ENCODE measurements around the gene PES1. TPM values are rescaled to one million over a fixed set of nuclear protein-coding genes. Genes with fewer than 3 reads are reported as not detected.

The PES1 gene
- total and polyA plus RNA-seq, 10 donors, result 39.0 to 72.7 (median 49.2) TPM

DNA sequence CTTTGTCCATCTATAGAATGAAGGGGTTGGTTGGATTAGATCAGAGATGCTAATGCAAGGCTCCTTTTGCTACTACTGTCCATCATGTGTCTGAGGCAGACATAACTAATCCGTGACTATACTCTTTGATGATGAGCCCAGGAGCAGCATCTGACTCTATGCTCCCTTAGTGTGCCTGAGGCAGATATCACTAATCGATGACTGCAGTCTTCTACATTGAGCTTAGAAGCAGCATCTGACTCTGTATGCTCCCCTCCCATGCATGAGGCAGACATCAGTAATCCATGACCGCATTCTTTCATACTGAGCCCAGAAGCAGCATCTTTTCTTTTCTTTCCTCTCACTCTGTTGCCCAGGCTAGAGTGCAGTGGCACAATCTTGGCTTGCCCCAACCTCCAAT, 19.5 kb upstream of the PES1 start:
- intact Hi-C loops (cut with DNase I; ENCODE audit: low total_unique reads), result no loop called here
- 93 to 99% (median 94%) methylated on average over 3 of the region's 3 CpGs for WGBS, 5 donors
- peaks cover 0 to 56% (median 16%) of the 10 kb centered on the region in 6 donors for H3K36me3 ChIP-seq
- no peaks in the 10 kb centered on the region for H3K9me3 ChIP-seq
- no peaks in the 10 kb centered on the region for H3K27me3 ChIP-seq (replicated peaks in 1 of 7)
- DNase-seq, result no peak
- H3K4me3 ChIP-seq, result no peak overlapping the region
- TF ChIP-seq, protein P1, sequence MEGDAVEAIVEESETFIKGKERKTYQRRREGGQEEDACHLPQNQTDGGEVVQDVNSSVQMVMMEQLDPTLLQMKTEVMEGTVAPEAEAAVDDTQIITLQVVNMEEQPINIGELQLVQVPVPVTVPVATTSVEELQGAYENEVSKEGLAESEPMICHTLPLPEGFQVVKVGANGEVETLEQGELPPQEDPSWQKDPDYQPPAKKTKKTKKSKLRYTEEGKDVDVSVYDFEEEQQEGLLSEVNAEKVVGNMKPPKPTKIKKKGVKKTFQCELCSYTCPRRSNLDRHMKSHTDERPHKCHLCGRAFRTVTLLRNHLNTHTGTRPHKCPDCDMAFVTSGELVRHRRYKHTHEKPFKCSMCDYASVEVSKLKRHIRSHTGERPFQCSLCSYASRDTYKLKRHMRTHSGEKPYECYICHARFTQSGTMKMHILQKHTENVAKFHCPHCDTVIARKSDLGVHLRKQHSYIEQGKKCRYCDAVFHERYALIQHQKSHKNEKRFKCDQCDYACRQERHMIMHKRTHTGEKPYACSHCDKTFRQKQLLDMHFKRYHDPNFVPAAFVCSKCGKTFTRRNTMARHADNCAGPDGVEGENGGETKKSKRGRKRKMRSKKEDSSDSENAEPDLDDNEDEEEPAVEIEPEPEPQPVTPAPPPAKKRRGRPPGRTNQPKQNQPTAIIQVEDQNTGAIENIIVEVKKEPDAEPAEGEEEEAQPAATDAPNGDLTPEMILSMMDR (IDR thresholded peaks at IDR 0.05 in 8 of 11, conservative IDR thresholded peaks at IDR 0.05 in 3 of 11), result no peak
- TF ChIP-seq POLR2A (IDR thresholded peaks at IDR 0.05), result no peak
- TF ChIP-seq POLR2AphosphoS5 (IDR thresholded peaks at IDR 0.05), result no peak
- H3K4me1 ChIP-seq, result peaks cover 16 to 50% (median 42%) of the 10 kb centered on the region in 6 donors
- H3K27ac ChIP-seq, result peak overlapping the region in 1 of 8 donors; percentile 88

DNA sequence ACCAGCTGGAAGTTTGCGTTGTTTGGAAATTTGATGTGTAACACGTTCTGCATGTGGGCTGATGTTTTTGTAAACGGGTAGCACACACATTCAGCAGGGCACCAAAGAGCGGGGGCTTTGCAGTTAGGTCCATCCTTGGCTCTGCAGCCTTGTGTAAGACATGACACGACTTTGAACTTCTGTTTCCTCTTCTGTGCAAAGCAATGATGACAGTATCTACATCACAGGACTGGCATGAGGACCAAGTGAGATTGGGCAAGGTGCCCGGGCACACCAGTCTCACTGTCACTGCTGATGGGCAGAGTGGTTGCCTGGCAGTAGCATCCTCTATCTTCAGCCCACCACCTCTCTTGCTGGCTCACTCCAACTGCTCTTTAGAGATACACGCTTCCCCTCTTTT, 18.6 kb upstream of the PES1 start:
- no peaks in the 10 kb centered on the region for H3K9me3 ChIP-seq
- TF ChIP-seq, protein P1 (IDR thresholded peaks at IDR 0.05 in 8 of 11, conservative IDR thresholded peaks at IDR 0.05 in 3 of 11), result no peak
- TF ChIP-seq POLR2AphosphoS5 (IDR thresholded peaks at IDR 0.05), result peak in 1 of 3 donors; percentile 26
- no peak for TF ChIP-seq POLR2A (IDR thresholded peaks at IDR 0.05)
- peaks cover 25 to 59% (median 51%) of the 10 kb centered on the region in 6 donors for H3K4me1 ChIP-seq
- no peak for DNase-seq
- 40 to 66% (median 61%) methylated on average over 5 to 7 of the region's 7 CpGs for WGBS, 5 donors
- H3K27me3 ChIP-seq (replicated peaks in 1 of 7), result no peaks in the 10 kb centered on the region
- no peak overlapping the region for H3K4me3 ChIP-seq
- H3K36me3 ChIP-seq, result peaks cover 0 to 47% (median 12%) of the 10 kb centered on the region in 6 donors
- intact Hi-C loops (cut with DNase I; ENCODE audit: low total_unique reads), result no loop called here
- H3K27ac ChIP-seq, result peak overlapping the region in 4 of 8 donors; percentile 82 to 88 (median 88)

DNA sequence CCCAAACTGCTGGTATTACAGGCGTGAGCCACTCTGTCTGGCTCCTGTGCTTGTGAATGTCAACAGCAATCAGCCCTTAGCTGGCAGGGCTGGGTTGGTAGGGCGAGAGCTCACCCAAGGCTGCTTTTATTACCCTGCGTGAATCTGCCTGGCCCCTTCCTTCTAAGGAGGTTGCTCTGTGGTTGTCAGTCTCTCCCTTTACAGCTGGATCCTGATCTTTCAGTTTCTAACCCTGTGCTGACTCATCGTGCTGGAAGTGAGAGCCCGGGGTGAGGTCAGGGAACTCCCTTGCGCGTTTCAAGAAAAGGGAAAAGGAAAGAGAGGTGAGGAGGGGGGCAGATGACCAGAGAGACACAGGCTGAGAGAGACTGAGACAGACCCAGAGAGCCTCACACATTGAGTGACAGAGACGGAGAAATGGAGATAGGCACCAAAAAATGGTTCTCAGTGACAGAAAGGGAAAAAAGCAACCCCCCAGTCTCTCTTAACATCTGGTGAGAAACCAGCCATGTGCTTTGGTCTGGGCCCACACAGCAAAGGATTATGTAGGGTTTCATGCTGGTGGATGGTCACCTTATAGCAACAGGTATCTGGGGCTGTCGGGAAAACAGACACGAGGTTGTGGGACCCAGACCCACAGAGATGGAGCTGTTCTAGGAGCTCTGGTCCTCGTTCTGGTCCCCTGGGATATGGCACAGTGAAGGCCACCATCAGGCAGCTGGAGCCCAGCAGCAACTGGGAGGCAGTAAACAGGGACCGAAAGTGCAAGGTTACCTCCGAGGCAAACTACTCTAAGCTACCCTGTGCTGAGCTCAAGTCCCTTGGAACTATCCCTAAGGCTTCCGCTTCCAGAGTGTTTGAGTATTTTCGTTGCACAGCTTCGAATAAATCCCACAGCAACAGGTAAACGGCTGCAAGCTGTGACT, 17.8 kb upstream of the PES1 start:
- H3K4me3 ChIP-seq, result peak overlapping the region in 3 of 8 donors; percentile 13 to 54 (median 38)
- peaks cover 0 to 40% (median 7%) of the 10 kb centered on the region in 6 donors for H3K36me3 ChIP-seq
- peak overlapping the region; percentile 29 to 88 (median 76) for H3K27ac ChIP-seq
- intact Hi-C loops (cut with DNase I; ENCODE audit: low total_unique reads), result no loop called here
- 45 to 50% (median 47%) methylated on average over 17 of the region's 17 CpGs for WGBS, 5 donors
- DNase-seq, result no peak
- no peaks in the 10 kb centered on the region for H3K9me3 ChIP-seq
- TF ChIP-seq, protein P1 (IDR thresholded peaks at IDR 0.05 in 8 of 11, conservative IDR thresholded peaks at IDR 0.05 in 3 of 11), result no peak
- peak in 2 of 3 donors; percentile 54 to 73 for TF ChIP-seq POLR2AphosphoS5 (IDR thresholded peaks at IDR 0.05)
- peaks cover 25 to 63% (median 54%) of the 10 kb centered on the region in 6 donors for H3K4me1 ChIP-seq
- no peaks in the 10 kb centered on the region for H3K27me3 ChIP-seq (replicated peaks in 1 of 7)

DNA sequence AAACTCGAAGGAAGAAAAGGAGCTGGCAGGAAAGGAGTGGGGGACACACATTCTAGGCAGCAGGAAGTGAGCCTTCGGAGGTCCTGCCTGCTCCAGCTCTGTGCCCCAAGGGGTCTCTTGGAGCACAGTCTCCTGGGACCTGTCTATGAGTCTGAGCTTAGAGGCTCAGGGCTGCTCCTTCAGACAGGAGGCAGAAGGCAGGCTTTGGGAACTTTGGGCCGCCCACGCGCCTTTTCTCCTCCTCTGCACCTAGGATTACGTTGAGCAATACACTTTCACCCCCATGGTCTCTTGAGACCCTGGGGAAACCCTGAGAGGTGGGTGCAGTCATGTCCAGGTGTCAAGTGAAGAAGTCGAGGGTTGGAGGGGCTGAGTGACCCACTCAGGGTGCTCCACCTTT, 16.2 kb upstream of the PES1 start:
- peak overlapping the region in 5 of 8 donors; percentile 82 to 88 (median 87) for H3K27ac ChIP-seq
- H3K4me1 ChIP-seq, result peaks cover 25 to 63% (median 54%) of the 10 kb centered on the region in 6 donors
- peak overlapping the region in 4 of 8 donors; percentile 53 to 82 (median 54) for H3K4me3 ChIP-seq

More for the DNA sequence above, 16.2 kb upstream of the PES1 start:
- 59 to 72% (median 72%) methylated on average over 7 of the region's 7 CpGs for WGBS, 5 donors
- DNase-seq, result no peak
- no peaks in the 10 kb centered on the region for H3K9me3 ChIP-seq
- intact Hi-C loops (cut with DNase I; ENCODE audit: low total_unique reads), result no loop called here
- TF ChIP-seq POLR2A (IDR thresholded peaks at IDR 0.05), result no peak
- no peak for TF ChIP-seq POLR2AphosphoS5 (IDR thresholded peaks at IDR 0.05)
- TF ChIP-seq, protein P1 (IDR thresholded peaks at IDR 0.05 in 8 of 11, conservative IDR thresholded peaks at IDR 0.05 in 3 of 11), result no peak
- H3K36me3 ChIP-seq, result peaks cover 0 to 33% (median 3%) of the 10 kb centered on the region in 6 donors
- H3K27me3 ChIP-seq (replicated peaks in 1 of 7), result no peaks in the 10 kb centered on the region

Data from spleen (tissue), 11 donors.